HG03039 (cell line): ENCODE results near the gene HMGCLL1.

ENCODE experiments used
- ATAC-seq: cut with Tn5 transposase; IDR thresholded peaks from one replicate; pipeline ENCODE4 v1.9.1; 2021; ENCODE audit warnings: mild to moderate bottlenecking, moderate library complexity; ENCODE audit not compliant: unreplicated experiment

HMGCLL1 gene

GRCh38 chr6:55578537-55579363 is at the start of gene HMGCLL1:
Gene HMGCLL1 (minus strand): TSS chr6:55579192. CDS start chr6:55579055, 137 bp downstream.
- ATAC-seq = no peak

GRCh38 chr6:55621993-55622392 is 43.0 kb upstream of the HMGCLL1 start:
- ATAC-seq = no peak

- no peak for ATAC-seq
These were observed 42.3 kb upstream of the HMGCLL1 start for GRCh38 chr6:55621244-55621643.

GRCh38 chr6:55617272-55617671 is 38.3 kb upstream of the HMGCLL1 start:
- peak; percentile 77 for ATAC-seq

GRCh38 chr6:55604021-55604420 is 25.0 kb upstream of the HMGCLL1 start:
- no peak for ATAC-seq

- ATAC-seq = no peak
These were observed 22.1 kb upstream of the HMGCLL1 start for GRCh38 chr6:55601120-55601519.

GRCh38 chr6:55594442-55594841 is 15.4 kb upstream of the HMGCLL1 start:
- no peak for ATAC-seq

- no peak for ATAC-seq
These were observed 5.8 kb upstream of the HMGCLL1 start for GRCh38 chr6:55584654-55585354.

- no peak for ATAC-seq
These were observed 2.2 kb downstream of the HMGCLL1 start for GRCh38 chr6:55576811-55577210.

- ATAC-seq = no peak
These were observed 4.4 kb downstream of the HMGCLL1 start for GRCh38 chr6:55574556-55574955.

GRCh38 chr6:55569638-55570037 is 9.4 kb downstream of the HMGCLL1 start:
- ATAC-seq = no peak

- no peak for ATAC-seq
These were observed 10.1 kb downstream of the HMGCLL1 start for GRCh38 chr6:55568808-55569439.

- no peak for ATAC-seq
These were observed 11.4 kb downstream of the HMGCLL1 start for GRCh38 chr6:55567558-55567957.

- no peak for ATAC-seq
These were observed 12.8 kb downstream of the HMGCLL1 start for GRCh38 chr6:55566036-55566710.

GRCh38 chr6:55562318-55562717 is 16.7 kb downstream of the HMGCLL1 start:
- no peak for ATAC-seq

GRCh38 chr6:55560290-55560885 is 18.6 kb downstream of the HMGCLL1 start:
- ATAC-seq = no peak

GRCh38 chr6:55557146-55557545 is 21.8 kb downstream of the HMGCLL1 start:
- no peak for ATAC-seq

GRCh38 chr6:55545791-55546190 is 33.2 kb downstream of the HMGCLL1 start:
- ATAC-seq = no peak

GRCh38 chr6:55543633-55544309 is 35.2 kb downstream of the HMGCLL1 start:
- no peak for ATAC-seq

- no peak for ATAC-seq
These were observed 38.0 kb downstream of the HMGCLL1 start for GRCh38 chr6:55541024-55541423.
